HG02981 (cell line): ENCODE data around the gene TTC1.
"Not testable (repeated sequence)": the region's sequence is repeated elsewhere in the genome, so short reads cannot be mapped to it uniquely, and the experiment has no call there.

ENCODE experiments used
- ATAC-seq: cut with Tn5 transposase; IDR thresholded peaks from one replicate; pipeline ENCODE4 v1.9.1; 2021; ENCODE audit warnings: mild to moderate bottlenecking, moderate library complexity; ENCODE audit not compliant: unreplicated experiment

TTC1 gene

GRCh38 chr5:160039810-160040470, 31.0 kb downstream of the TTC1 start:
- no peak for ATAC-seq

DNA sequence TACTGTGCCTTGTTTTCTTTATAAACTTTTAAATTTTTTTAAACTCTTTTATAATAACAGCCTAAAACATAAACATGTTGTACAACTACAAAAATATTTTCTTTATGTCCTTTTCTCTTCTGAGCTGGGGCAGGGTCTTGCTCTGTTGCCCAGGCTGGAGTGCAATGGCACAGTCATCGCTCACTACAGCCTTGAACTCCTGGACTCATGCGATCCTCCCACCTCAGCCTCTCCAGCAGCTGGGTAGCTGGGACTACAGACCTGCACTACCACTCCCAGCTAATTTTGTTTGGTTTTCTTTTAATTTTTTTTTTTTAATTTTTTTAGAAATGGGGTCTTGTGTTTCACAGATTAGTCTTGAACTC, 31.5 kb downstream of the TTC1 start:
- no peak for ATAC-seq

GRCh38 chr5:160042671-160043070, 33.7 kb downstream of the TTC1 start:
- ATAC-seq = no peak

GRCh38 chr5:160044391-160044804, 35.5 kb downstream of the TTC1 start:
- no peak for ATAC-seq

GRCh38 chr5:160044967-160045366, 36.0 kb downstream of the TTC1 start:
- no peak for ATAC-seq

DNA sequence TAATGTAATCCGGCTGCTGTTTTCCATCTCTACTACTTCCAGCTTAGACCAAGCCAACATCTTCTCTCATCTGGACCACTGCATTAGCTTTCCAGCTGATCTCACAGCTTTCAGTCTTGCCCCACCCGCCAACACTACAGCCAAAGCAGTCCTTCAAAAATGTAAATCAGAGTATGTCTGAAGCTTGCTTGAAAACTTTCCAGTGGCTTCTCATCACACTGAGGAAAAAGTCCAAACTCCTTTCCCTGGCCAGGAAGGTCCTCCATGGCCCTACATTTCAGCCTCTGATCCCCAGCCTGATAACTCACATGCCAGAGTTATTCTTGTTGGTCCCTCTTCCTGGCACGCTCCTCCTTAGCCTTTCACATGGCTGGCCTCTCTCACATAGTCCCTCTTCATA, 38.5 kb downstream of the TTC1 start:
- ATAC-seq = no peak

DNA sequence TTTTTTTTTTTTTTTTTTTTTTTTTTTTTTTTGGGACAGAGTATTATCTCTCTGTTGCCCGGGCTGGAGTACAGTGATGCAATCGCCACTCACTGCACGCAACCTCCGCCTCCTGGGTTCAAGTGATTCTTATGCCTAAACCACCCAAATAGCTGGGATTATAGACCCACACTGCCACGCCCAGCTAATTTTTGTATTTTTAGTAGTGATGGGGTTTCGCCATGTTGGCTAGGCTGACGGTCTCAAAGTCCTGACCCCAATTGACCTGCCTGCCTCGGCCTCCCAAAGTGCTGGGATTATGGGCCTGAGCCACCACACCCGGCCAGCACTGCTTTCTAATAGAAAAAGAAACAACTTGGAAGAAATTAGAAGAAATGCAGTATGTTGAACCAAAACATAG, 39.2 kb downstream of the TTC1 start:
- ATAC-seq = no peak

- ATAC-seq = no peak
Measured at GRCh38 chr5:160049099-160049498, 40.2 kb downstream of the TTC1 start.

- ATAC-seq = no peak
Measured at GRCh38 chr5:160054047-160054446, 45.1 kb downstream of the TTC1 start.

DNA sequence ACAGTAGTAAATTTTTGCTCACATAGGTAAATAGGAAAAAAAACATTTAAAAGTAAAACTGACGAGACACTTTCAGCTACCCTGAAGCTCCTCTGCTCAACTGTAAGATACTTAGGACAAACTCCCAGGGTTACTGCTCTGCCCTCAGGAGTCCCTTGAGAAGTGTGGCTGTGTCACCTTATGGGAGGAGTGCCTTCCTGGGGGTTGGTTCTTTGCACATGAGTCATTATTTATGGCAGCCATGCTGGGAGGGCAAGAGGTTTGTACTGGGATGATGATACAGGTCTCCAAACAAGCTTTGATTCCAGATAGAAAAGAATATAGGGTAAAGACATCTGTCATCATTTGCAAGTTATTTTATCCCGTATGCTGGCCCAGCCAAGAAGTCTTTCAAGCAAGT, 45.9 kb downstream of the TTC1 start:
- ATAC-seq = no peak

GRCh38 chr5:160057256-160057655, 48.3 kb downstream of the TTC1 start:
- ATAC-seq = no peak

DNA sequence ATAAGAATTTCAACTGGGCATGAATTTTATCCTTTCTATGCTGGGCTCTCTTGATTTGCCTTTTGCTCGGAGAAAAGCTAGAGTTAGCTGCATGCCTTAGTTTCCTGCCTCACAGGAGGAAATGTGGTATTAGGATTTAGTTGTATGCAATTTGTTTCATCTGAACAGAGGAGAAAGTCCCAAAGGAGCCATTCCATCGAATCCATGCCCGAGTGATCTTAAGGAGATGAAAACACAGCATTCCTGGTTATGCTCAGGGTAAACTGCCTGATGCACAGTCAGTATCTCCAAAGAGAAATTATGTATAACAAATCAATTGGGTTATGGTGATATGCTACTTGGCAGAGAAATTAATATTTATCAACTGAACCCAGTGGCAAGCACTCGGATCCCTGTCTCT, 51.1 kb downstream of the TTC1 start:
- no peak for ATAC-seq

- ATAC-seq = no peak
Measured at GRCh38 chr5:160061770-160062169, 52.8 kb downstream of the TTC1 start.

DNA sequence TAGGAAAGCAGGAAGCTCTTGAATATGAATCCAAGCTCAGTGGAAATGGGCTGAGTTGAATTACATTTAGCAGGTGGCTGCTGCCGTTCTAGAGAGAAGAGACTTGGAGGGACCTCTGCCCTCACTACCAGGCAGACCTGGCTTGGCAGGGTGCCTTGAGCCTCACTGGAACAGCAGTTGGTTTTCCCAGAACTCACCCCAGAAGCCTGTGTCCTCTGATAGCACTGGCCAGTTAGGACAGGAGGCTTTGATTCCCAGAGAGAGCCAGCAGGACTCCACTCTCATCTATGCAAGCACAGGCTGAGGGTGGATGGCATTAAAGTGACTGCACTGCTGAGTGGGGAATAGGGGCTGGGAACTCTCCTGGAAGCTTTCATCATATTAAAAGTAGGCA, 55.5 kb downstream of the TTC1 start:
- ATAC-seq = no peak

GRCh38 chr5:160064995-160065614, 56.2 kb downstream of the TTC1 start:
- no peak for ATAC-seq

DNA sequence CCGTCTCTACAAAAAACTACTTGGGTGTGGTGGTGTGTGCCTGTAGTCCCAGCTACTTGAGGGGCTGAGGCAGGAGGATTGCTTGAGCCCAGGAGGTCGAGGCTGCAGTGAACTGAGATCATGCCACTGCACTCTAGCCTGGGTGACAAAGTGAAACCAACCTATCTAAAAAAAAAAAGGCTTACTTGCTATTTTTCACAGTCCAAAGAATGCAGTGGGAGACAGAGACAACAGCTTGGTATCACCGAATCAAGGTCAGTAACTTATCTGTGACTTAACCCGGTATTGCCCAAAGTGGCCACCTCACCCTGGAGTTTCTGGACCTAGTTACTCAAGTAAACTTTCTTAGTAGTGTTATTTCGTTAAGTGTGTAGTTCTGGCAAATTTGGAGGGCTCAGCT, 60.2 kb downstream of the TTC1 start:
- not testable (repeated sequence) for ATAC-seq

DNA sequence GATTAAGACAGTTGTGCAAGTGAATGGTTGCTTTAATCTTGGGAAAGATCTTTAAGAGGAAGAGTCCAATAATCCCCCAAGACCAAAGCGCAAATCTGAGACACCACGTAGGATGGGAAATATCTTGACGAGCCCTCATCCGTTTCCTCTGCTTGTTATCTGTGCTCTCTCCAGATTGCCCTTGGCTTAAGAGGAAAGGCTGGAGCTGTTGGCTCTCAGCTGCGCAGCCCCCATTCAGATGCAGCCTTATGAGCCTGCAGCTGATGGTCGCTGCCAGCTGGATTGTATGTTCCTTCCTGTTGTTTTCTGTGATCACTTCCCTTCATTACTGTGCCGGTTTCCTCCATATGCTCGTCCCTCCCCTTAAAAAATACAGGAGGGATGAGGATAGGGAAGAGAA, 62.6 kb downstream of the TTC1 start:
- ATAC-seq = no peak

DNA sequence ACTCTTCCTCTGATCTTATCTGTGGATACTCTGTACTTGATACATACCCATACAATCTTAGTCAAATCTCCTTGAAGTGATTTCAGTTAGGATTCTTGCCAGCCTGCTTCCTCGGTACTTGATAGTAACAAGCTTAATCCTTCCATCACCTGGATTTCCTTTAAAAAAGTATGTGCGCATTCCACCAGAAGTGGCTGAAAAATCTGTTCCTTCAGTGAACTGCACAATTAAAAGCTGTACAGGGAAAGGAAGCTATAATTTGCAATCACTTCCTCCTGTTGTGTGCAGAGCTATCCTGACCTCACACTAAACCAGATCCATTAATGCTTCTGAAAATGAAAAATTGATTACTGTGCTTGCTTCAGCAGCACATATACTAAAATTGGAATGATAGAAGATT, 63.0 kb downstream of the TTC1 start:
- ATAC-seq = no peak

DNA sequence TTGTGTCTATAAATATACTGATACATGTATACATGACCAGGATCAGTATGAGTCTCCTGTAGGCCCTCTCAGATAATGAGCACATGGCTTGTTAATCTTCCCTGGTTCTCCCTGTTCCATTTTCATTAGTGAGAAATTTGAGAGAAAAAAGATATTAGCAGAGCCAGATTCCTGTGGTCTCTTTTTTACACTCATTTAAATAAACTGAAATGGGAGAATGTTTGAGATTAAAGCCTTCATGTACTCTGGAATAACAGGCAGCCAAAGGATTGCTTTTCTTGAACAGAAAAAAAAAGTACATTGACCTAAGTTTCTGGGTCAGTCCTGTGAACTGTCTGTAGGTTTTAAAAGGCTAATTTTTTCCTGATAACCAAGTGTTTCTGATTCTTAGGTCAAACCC, 66.1 kb downstream of the TTC1 start:
- no peak for ATAC-seq

DNA sequence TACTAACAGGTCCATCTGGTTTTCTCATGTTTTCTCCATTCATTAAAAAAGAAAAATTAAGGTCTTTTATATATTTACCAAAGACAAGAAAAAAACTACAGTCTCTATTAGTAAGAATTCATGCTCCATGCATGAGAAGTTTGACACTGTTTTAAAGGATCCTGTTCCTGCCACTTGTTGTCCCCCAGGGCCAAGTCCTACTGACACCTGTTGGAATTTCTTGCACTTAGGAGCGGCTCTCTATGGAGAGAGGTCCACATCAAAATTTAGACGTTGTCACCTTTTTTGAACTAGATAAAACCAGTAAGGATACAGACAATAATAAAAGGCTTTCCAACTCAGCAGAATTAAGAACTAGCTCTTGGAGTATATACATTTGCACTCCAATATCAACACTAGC, 68.1 kb downstream of the TTC1 start:
- ATAC-seq = no peak

GRCh38 chr5:160079753-160080152, 70.8 kb downstream of the TTC1 start:
- no peak for ATAC-seq

GRCh38 chr5:160081495-160081894, 72.6 kb downstream of the TTC1 start:
- no peak for ATAC-seq
